ENCODE results near the gene PNPLA5. TPM values are rescaled to one million over a fixed set of nuclear protein-coding genes. Genes with fewer than 3 reads are reported as not detected.

PNPLA5 gene
- total RNA-seq, 2 donors from 2014 or later = 0.68 to 0.73 TPM

DNA sequence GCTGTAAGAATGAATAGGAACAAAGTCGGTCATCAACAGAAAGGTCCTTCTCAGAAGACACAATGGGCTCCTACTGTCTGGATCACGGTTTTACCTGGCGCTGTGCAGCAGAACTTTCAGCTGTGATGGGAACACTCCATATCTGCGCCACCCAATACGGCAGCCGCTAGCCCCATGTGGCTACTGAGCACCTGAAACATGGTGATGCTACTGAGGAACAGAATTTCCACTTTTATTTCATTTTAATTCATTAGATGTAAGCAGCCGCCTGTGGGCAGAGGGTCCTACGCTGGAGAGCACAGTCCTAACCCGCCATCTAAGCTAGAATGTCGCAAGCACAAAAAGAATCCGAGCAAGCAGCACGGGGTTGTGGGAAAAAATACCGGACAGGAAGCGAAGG, 32.2 kb downstream of the PNPLA5 start:
- H3K36me3 Mint-ChIP-seq (ENCODE audit: low read depth) = peaks cover 19% of the 10 kb centered on the region
- TF ChIP-seq, protein P1, sequence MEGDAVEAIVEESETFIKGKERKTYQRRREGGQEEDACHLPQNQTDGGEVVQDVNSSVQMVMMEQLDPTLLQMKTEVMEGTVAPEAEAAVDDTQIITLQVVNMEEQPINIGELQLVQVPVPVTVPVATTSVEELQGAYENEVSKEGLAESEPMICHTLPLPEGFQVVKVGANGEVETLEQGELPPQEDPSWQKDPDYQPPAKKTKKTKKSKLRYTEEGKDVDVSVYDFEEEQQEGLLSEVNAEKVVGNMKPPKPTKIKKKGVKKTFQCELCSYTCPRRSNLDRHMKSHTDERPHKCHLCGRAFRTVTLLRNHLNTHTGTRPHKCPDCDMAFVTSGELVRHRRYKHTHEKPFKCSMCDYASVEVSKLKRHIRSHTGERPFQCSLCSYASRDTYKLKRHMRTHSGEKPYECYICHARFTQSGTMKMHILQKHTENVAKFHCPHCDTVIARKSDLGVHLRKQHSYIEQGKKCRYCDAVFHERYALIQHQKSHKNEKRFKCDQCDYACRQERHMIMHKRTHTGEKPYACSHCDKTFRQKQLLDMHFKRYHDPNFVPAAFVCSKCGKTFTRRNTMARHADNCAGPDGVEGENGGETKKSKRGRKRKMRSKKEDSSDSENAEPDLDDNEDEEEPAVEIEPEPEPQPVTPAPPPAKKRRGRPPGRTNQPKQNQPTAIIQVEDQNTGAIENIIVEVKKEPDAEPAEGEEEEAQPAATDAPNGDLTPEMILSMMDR (conservative IDR thresholded peaks at IDR 0.05) = no peak
- DNase-seq = peak; percentile 26
- no peak overlapping the region for H3K27ac ChIP-seq (ENCODE audit: low read depth, low read length)
- H3K4me3 Mint-ChIP-seq = no peak overlapping the region
- peaks cover 16% of the 10 kb centered on the region for H3K4me1 Mint-ChIP-seq
- H3K9me3 Mint-ChIP-seq = peaks cover 14% of the 10 kb centered on the region
- no peaks in the 10 kb centered on the region for H3K36me3 ChIP-seq (ENCODE audit: control insufficient read depth, insufficient read depth, low read length)
- no peak overlapping the region for H3K4me3 ChIP-seq (ENCODE audit: low read length)
- H3K4me1 ChIP-seq (ENCODE audit: control insufficient read depth, insufficient read depth, low read length) = peaks cover 6% of the 10 kb centered on the region
- peaks cover 10% of the 10 kb centered on the region for H3K9me3 ChIP-seq (ENCODE audit: control insufficient read depth, low read length)
- 87 to 88% methylated on average over 11 to 14 of the region's 14 CpGs for WGBS, 2 experiments (ENCODE audit: insufficient coverage in 1 of 2, insufficient read length in 1 of 2)
- no peak overlapping the region for H3K27ac Mint-ChIP-seq
- H3K9ac ChIP-seq (ENCODE audit: extremely low read depth, low read length, poor library complexity, severe bottlenecking) = no peak overlapping the region
- no peaks in the 10 kb centered on the region for H3K27me3 ChIP-seq (ENCODE audit: control insufficient read depth, insufficient read depth, low read length, poor library complexity, severe bottlenecking)
- peaks cover 1% of the 10 kb centered on the region for H3K27me3 Mint-ChIP-seq (ENCODE audit: insufficient read depth)

DNA sequence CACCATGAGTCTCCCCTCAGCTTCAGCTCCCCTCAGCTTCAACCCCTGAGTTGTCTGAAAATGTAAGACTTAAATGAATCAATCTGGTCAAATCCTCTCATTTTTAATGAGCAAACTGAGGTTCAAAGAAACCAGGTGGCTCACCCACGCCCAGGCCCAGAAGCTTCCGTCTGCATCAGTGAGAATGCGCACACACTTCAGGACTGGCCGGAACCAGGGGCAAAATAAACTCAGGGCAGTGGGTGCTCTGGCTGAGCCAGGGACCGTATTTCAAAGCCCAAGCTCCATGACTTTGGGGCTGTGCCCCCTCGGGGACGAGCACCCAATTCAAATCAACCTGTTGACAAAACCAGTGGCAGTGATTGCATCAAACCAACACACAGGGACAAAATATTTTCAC, 32.6 kb downstream of the PNPLA5 start:
- no peaks in the 10 kb centered on the region for H3K36me3 ChIP-seq (ENCODE audit: control insufficient read depth, insufficient read depth, low read length)
- Mint-ChIP-seq H3K4me1 (peaks cover 16% of the 10 kb centered on the region), H3K4me3 (no peak overlapping the region), H3K27me3 (ENCODE audit: insufficient read depth) (peaks cover 1% of the 10 kb centered on the region), H3K27ac (no peak overlapping the region), H3K36me3 (ENCODE audit: low read depth) (peaks cover 19% of the 10 kb centered on the region), H3K9me3 (peaks cover 14% of the 10 kb centered on the region)
- no peaks in the 10 kb centered on the region for H3K27me3 ChIP-seq (ENCODE audit: control insufficient read depth, insufficient read depth, low read length, poor library complexity, severe bottlenecking)
- H3K4me1 ChIP-seq (ENCODE audit: control insufficient read depth, insufficient read depth, low read length) = peaks cover 6% of the 10 kb centered on the region
- H3K9me3 ChIP-seq (ENCODE audit: control insufficient read depth, low read length) = peaks cover 10% of the 10 kb centered on the region
- 94 to 100% methylated on average over 3 to 7 of the region's 7 CpGs for WGBS, 2 experiments (ENCODE audit: insufficient coverage in 1 of 2, insufficient read length in 1 of 2)
- no peak overlapping the region for H3K9ac ChIP-seq (ENCODE audit: extremely low read depth, low read length, poor library complexity, severe bottlenecking)
- H3K4me3 ChIP-seq (ENCODE audit: low read length) = no peak overlapping the region
- TF ChIP-seq, protein P1 (conservative IDR thresholded peaks at IDR 0.05) = no peak
- DNase-seq = peak; percentile 22
- H3K27ac ChIP-seq (ENCODE audit: low read depth, low read length) = no peak overlapping the region

DNA sequence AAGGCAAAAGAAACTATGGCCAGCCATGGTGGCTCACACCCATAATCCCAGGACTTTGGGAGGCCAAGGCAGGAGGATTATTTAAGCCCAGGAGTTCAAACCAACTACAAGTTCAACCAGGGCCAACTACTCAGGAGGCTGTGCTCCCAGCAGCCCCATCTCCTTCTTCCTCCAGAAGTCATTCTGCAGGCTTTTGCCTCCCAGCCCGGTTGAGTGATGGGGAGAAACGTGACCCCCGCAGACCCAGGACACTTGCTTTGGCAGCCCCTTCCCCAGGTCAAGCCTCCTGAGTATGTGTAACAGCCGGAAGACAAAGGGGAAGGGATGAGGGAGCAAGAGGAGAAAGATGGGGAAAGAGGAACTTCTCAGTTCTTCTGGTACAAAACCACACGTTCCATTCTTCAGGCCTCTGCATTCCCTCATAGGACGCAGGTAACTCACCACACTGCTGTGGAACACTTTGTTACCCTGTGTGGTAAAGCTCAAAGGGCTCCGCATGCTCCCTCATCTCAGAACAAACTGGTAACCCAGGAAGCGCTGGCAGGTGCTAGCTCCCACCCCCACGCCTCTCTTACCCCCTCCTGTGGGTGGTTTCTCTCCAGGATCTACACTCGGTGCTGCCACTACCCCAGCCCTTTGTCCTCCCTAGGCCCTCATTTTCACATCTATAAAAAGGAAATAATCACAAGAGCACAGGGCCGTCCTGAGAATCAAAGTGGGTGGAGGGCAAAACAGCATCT, 33.5 kb downstream of the PNPLA5 start:
- no peak overlapping the region for H3K27ac ChIP-seq (ENCODE audit: low read depth, low read length)
- no peaks in the 10 kb centered on the region for H3K36me3 ChIP-seq (ENCODE audit: control insufficient read depth, insufficient read depth, low read length)
- H3K4me3 Mint-ChIP-seq = no peak overlapping the region
- DNase-seq = peak; percentile 39
- no peaks in the 10 kb centered on the region for H3K27me3 ChIP-seq (ENCODE audit: control insufficient read depth, insufficient read depth, low read length, poor library complexity, severe bottlenecking)
- H3K36me3 Mint-ChIP-seq (ENCODE audit: low read depth) = peaks cover 19% of the 10 kb centered on the region
- 87 to 92% methylated on average over 3 to 11 of the region's 11 CpGs for WGBS, 2 experiments (ENCODE audit: insufficient coverage in 1 of 2, insufficient read length in 1 of 2)
- peaks cover 6% of the 10 kb centered on the region for H3K4me1 ChIP-seq (ENCODE audit: control insufficient read depth, insufficient read depth, low read length)
- TF ChIP-seq, protein P1 (conservative IDR thresholded peaks at IDR 0.05) = no peak
- H3K27ac Mint-ChIP-seq = no peak overlapping the region
- H3K9me3 ChIP-seq (ENCODE audit: control insufficient read depth, low read length) = peaks cover 10% of the 10 kb centered on the region
- H3K4me1 Mint-ChIP-seq = peaks cover 16% of the 10 kb centered on the region
- H3K4me3 ChIP-seq (ENCODE audit: low read length) = no peak overlapping the region
- H3K27me3 Mint-ChIP-seq (ENCODE audit: insufficient read depth) = no peaks in the 10 kb centered on the region
- H3K9me3 Mint-ChIP-seq = peaks cover 14% of the 10 kb centered on the region
- H3K9ac ChIP-seq (ENCODE audit: extremely low read depth, low read length, poor library complexity, severe bottlenecking) = no peak overlapping the region
